Measurements from ENCODE around the gene KDM2A.

DNA sequence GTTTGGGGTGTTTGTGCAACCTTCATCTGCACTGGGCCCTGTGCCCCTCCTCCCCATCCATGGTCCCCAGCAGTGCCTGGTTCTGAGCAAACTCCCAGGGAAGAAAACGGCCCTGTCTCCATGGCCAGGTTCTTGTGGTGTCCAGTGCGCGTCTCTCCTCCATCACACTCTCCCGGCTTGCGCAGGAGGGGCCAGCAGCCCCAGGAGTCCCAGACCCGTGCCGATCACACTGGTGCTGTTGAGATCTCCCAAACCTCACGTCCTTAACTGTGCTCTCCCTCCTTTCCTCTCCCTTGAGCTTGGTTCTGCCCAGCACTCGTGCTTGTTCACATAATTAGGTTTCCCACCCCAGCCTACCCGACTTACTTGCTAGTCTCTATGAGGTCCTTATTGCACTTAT is 136.3 kb downstream of the KDM2A start:
- TF ChIP-seq, protein P1, sequence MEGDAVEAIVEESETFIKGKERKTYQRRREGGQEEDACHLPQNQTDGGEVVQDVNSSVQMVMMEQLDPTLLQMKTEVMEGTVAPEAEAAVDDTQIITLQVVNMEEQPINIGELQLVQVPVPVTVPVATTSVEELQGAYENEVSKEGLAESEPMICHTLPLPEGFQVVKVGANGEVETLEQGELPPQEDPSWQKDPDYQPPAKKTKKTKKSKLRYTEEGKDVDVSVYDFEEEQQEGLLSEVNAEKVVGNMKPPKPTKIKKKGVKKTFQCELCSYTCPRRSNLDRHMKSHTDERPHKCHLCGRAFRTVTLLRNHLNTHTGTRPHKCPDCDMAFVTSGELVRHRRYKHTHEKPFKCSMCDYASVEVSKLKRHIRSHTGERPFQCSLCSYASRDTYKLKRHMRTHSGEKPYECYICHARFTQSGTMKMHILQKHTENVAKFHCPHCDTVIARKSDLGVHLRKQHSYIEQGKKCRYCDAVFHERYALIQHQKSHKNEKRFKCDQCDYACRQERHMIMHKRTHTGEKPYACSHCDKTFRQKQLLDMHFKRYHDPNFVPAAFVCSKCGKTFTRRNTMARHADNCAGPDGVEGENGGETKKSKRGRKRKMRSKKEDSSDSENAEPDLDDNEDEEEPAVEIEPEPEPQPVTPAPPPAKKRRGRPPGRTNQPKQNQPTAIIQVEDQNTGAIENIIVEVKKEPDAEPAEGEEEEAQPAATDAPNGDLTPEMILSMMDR (conservative IDR thresholded peaks at IDR 0.05): no peak
- no peak for TF ChIP-seq EZH2 (IDR thresholded peaks at IDR 0.05; ENCODE audit: low read depth)
